B cell (primary cell): ENCODE data around the gene TTC24. TPM values are rescaled to one million over a fixed set of nuclear protein-coding genes. Genes with fewer than 3 reads are reported as not detected.

Experiments used
- ATAC-seq: fragments of 200-7000 bp; cut with Tn5 transposase; one replicate; pipeline ENCODE4 v1.10.0; 2021; ENCODE audit warnings: low read depth, mild to moderate bottlenecking, moderate number of reproducible peaks, moderate library complexity
- CTCF ChIA-PET: fragments of 350-600 bp; sonication (Branson Sonifier 250); formaldehyde crosslinking; loops from one replicate; lab custom pipeline; 2021; ENCODE audit warnings: antibody characterized with exemption, inconsistent platforms; lab: Charles Lee
- POLR2A ChIA-PET: fragments of 350-600 bp; sonication (Branson Sonifier 250); formaldehyde crosslinking; loops from one replicate; lab custom pipeline; 2021; ENCODE audit warnings: antibody characterized with exemption; lab: Charles Lee
- DNase-seq: peaks from one replicate; pipeline ENCODE4 v3.0.0; 2013
- H2AFZ ChIP-seq: 2 replicates; pipeline ENCODE4 v1.6.1; 2012; ENCODE audit warnings: mild to moderate bottlenecking, low read depth, low read length; ENCODE audit not compliant: insufficient read depth, poor library complexity, severe bottlenecking
- H3K27ac ChIP-seq, 2 donors: 1 replicate in 1 of 2; 2 replicates in 1 of 2; pipeline ENCODE4 v1.5.1; 2012 to 2013; ENCODE audit warnings: low read length in 2 of 2, mild to moderate bottlenecking in 2 of 2, moderate library complexity in 1 of 2
- H3K27me3 ChIP-seq, 4 experiments: fragments of 200-600 bp in 1 of 4; sonication (generic) in 1 of 4; replicated peaks in 1 of 4; 1 replicate in 2 of 4; 2 replicates in 2 of 4; pipeline versions ENCODE4 v1.6.1 to v1.7.0; 2013 to 2016; ENCODE audit warnings: low read length in 3 of 4, mild to moderate bottlenecking in 2 of 4, mixed read lengths in 1 of 4, moderate library complexity in 1 of 4; ENCODE audit not compliant: insufficient read depth in 4 of 4, control insufficient read depth in 3 of 4; ENCODE audit errors: control extremely low read depth in 1 of 4
- H3K36me3 ChIP-seq, 2 experiments: replicated peaks in 1 of 2; 1 replicate in 1 of 2; 2 replicates in 1 of 2; pipeline versions ENCODE4 v1.6.1 to v1.7.1; 2013; ENCODE audit warnings: low read length in 1 of 2; ENCODE audit not compliant: insufficient read depth in 2 of 2, control insufficient read depth in 1 of 2; ENCODE audit errors: control extremely low read depth in 1 of 2, extremely low read depth in 1 of 2
- H3K4me1 ChIP-seq, 2 donors: fragments of 200-600 bp in 1 of 2; sonication (generic) in 1 of 2; 1 replicate in 1 of 2; 2 replicates in 1 of 2; pipeline versions ENCODE4 v1.5.1 to v1.6.1; 2013 to 2017; ENCODE audit warnings: low read length in 2 of 2; ENCODE audit not compliant: control insufficient read depth in 2 of 2, insufficient read depth in 2 of 2
- H3K4me2 ChIP-seq: replicated peaks from 2 replicates; pipeline ENCODE3; 2012; ENCODE audit warnings: mild to moderate bottlenecking, low read depth, low read length; ENCODE audit not compliant: poor library complexity, severe bottlenecking
- H3K4me3 ChIP-seq, 5 experiments: fragments of 200-600 bp in 1 of 5; sonication (generic) in 1 of 5; 1 replicate in 3 of 5; 2 replicates in 2 of 5; pipeline versions ENCODE4 v1.5.1 to v1.7.0; 2011 to 2016; ENCODE audit warnings: low read length in 4 of 5, mild to moderate bottlenecking in 4 of 5, low read depth in 2 of 5, control low read depth in 1 of 5, moderate library complexity in 1 of 5; ENCODE audit not compliant: insufficient read depth in 1 of 5; ENCODE audit errors: control extremely low read depth in 1 of 5, extremely low read depth in 1 of 5
- H3K79me2 ChIP-seq: fragments of 200-600 bp; sonication (generic); one replicate; pipeline ENCODE4 v1.6.0; 2016; ENCODE audit warnings: low read length; ENCODE audit not compliant: control insufficient read depth, insufficient read depth
- H3K9ac ChIP-seq: fragments of 200-600 bp; sonication (generic); 2 replicates; pipeline ENCODE4 v1.6.1; 2017; ENCODE audit warnings: mild to moderate bottlenecking, low read length, moderate library complexity
- H3K9me3 ChIP-seq, 3 donors: one replicate each; pipeline versions ENCODE4 v1.6.1 to v1.7.1; 2013; ENCODE audit warnings: low read length in 2 of 3; ENCODE audit not compliant: control insufficient read depth in 2 of 3, insufficient read depth in 1 of 3; ENCODE audit errors: control extremely low read depth in 1 of 3
- H4K20me1 ChIP-seq: 2 replicates; pipeline ENCODE4 v1.6.0; 2012; ENCODE audit warnings: mild to moderate bottlenecking, low read length; ENCODE audit not compliant: insufficient read depth, control insufficient read depth, poor library complexity, severe bottlenecking
- H3K27ac Mint-ChIP-seq: one replicate; pipeline ENCODE4 v1.8.0; 2021; ENCODE audit warnings: mixed read lengths
- H3K27me3 Mint-ChIP-seq: one replicate; pipeline ENCODE4 v1.8.0; 2021; ENCODE audit warnings: mixed read lengths
- H3K4me1 Mint-ChIP-seq: one replicate; pipeline ENCODE4 v1.8.0; 2021; ENCODE audit warnings: mixed read lengths
- H3K4me3 Mint-ChIP-seq: one replicate; pipeline ENCODE4 v1.8.0; 2021; ENCODE audit warnings: mixed read lengths
- H3K9me3 Mint-ChIP-seq: one replicate; pipeline ENCODE4 v1.8.0; 2022; ENCODE audit warnings: mixed read lengths; ENCODE audit not compliant: insufficient read depth
- CTCF ChIP-seq: fragments of 200-600 bp; IDR thresholded peaks from one replicate; pipeline ENCODE4 v1.8.0; 2022; ENCODE audit warnings: antibody characterized with exemption, mild to moderate bottlenecking
- EZH2 ChIP-seq: IDR thresholded peaks from 2 replicates; pipeline ENCODE4 v1.6.1; 2012; ENCODE audit warnings: borderline replicate concordance, low read depth, mild to moderate bottlenecking, moderate library complexity, low read length; ENCODE audit not compliant: insufficient read depth, poor library complexity, severe bottlenecking
- WGBS: methylation state at CpG from one replicate; pipeline ENCODE4 v1.1.5; 2013; ENCODE audit warnings: missing lambda C conversion rate; ENCODE audit not compliant: insufficient coverage; 5-methylcytosine and 5-hydroxymethylcytosine counted together
- intact Hi-C: fragments of 100-400 bp; cut with micrococcal nuclease; formaldehyde crosslinking; loops from one replicate; pipeline ENCODE4 v1.10.0; 2022
- polyA plus RNA-seq: library from polyadenylated mRNA; depleted of rRNA; stranded (reverse); fragments of >200 nt; gene quantifications from 2 replicates; pipeline ENCODE4 v1.2.3, GENCODE V29; 2012
- total RNA-seq, 2 donors: library from RNA; stranded (reverse); fragments of 120-200 nt in 1 of 2; gene quantifications; 1 replicate in 1 of 2; 2 replicates in 1 of 2; pipeline versions ENCODE4 v1.2.3 to v1.2.4, GENCODE V29; 2013 to 2022

TTC24 gene
- total and polyA plus RNA-seq, 2 donors (not counting 1 experiment from before 2014, with no cell fraction given), result 24.3 to 29.8 TPM

DNA sequence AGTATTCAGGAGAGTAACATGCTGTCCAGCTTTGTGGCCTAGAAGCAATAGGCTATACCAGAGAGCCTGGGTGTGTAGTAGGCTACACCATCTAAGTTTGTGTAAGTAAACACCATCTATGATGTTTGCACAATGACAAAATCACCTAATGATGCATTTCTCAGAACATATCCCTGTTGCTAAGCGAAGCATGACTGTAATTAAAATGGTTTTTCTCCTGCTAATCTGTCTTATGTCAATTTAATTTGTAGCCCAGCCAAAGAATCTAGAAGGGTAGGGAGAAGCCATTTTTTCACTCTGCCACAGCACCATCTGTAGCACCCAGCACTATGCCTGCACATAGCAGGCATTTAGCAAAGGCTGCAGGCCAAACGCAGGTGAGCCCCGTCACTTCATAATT lies 2.0 kb upstream of the TTC24 start:
- H3K9me3 ChIP-seq, result peaks cover 0 to 2% (median 0%) of the 10 kb centered on the region in 3 donors
- no peaks in the 10 kb centered on the region for H4K20me1 ChIP-seq
- no peak overlapping the region for H3K9ac ChIP-seq
- Mint-ChIP-seq H3K27me3 (peaks cover 8% of the 10 kb centered on the region), H3K4me3 (no peak overlapping the region), H3K27ac (no peak overlapping the region), H3K9me3 (no peaks in the 10 kb centered on the region), H3K4me1 (peaks cover 18% of the 10 kb centered on the region)
- no peak overlapping the region for H3K4me2 ChIP-seq
- no peaks in the 10 kb centered on the region for H3K36me3 ChIP-seq
- peaks cover 0 to 7% (median 3%) of the 10 kb centered on the region in 4 experiments for H3K27me3 ChIP-seq
- ChIA-PET POLR2A (no interaction called here), CTCF (interaction anchor here (0.7 to 1.1 kb wide), 3 partner anchors 11 to 97 kb away, joined by 3 read pairs; no protein-coding TSS in a partner anchor)
- 88% methylated on average over 2 of the region's 3 CpGs for WGBS
- no peak overlapping the region for H2AFZ ChIP-seq
- DNase-seq, result no peak
- ATAC-seq, result no peak
- no peak overlapping the region for H3K27ac ChIP-seq
- H3K4me3 ChIP-seq, result no peak overlapping the region
- H3K79me2 ChIP-seq, result peaks cover 8% of the 10 kb centered on the region
- no peak for TF ChIP-seq CTCF
- no peak for TF ChIP-seq EZH2
- intact Hi-C loops, result no loop called here
- peaks cover 15 to 18% of the 10 kb centered on the region in 2 donors for H3K4me1 ChIP-seq

DNA sequence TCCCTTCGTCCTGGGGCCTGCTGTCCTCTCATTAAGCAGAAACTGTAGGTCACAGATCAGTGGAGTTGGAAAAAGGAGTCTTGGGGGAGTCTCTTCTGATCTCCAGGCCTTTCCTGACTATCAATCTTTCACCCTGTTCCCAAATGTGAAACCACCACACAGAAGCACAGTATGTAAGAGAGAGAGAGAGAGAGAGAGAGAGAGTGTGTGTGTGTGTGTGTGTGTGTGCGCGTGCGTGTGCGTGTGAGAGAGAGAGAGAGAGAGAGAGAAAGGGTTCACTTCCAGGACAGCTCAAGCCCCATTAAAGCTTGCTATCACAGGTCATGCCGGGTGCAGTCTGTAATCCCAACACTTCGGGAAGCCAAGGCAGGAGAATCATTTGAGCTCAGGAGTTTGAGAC lies 1.5 kb upstream of the TTC24 start:
- TF ChIP-seq CTCF (no peak), EZH2 (no peak)
- peaks cover 13% of the 10 kb centered on the region for H3K79me2 ChIP-seq
- Mint-ChIP-seq H3K4me1 (peaks cover 19% of the 10 kb centered on the region), H3K27ac (no peak overlapping the region), H3K9me3 (no peaks in the 10 kb centered on the region), H3K27me3 (peaks cover 3% of the 10 kb centered on the region), H3K4me3 (no peak overlapping the region)
- no peak overlapping the region for H3K27ac ChIP-seq
- ATAC-seq (no peak), DNase-seq (no peak)
- POLR2A ChIA-PET, result interaction anchor here (1.5 kb wide), 1 partner anchor 30 kb away, joined by 6 read pairs; no protein-coding TSS in a partner anchor
- WGBS, result no CpG with 5 or more reads among the region's 7 CpGs
- no peak overlapping the region for H3K9ac ChIP-seq
- H3K9me3 ChIP-seq, result peaks cover 0 to 2% (median 0%) of the 10 kb centered on the region in 3 donors
- H3K4me1 ChIP-seq, result peaks cover 15 to 20% of the 10 kb centered on the region in 2 donors
- intact Hi-C loops, result no loop called here
- no peaks in the 10 kb centered on the region for H4K20me1 ChIP-seq
- H3K4me2 ChIP-seq, result no peak overlapping the region
- peaks cover 0 to 3% (median under 1%) of the 10 kb centered on the region in 4 experiments for H3K27me3 ChIP-seq
- no peak overlapping the region for H2AFZ ChIP-seq
- no peaks in the 10 kb centered on the region for H3K36me3 ChIP-seq
- no peak overlapping the region for H3K4me3 ChIP-seq
- CTCF ChIA-PET, result interaction anchor here (0.8 to 6.9 kb wide), 3 partner anchors 16 to 94 kb away, joined by 3 to 52 read pairs (median 4); no protein-coding TSS in a partner anchor
